HepG2 (cell line): ENCODE data around the gene PLIN5. TPM values are rescaled to one million over a fixed set of nuclear protein-coding genes. Genes with fewer than 3 reads are reported as not detected.

Experiments used
- CBX2 ChIP-seq, 2 experiments: fragments of 200-600 bp in 1 of 2; sonication (generic); formaldehyde crosslinking in 1 of 2; IDR thresholded peaks; 2 replicates each; pipeline versions ENCODE4 v1.7.0 to v1.8.1; 2018 to 2022; ENCODE audit warnings: low read depth in 2 of 2, low read length in 1 of 2, mild to moderate bottlenecking in 1 of 2, missing genetic modification reagents in 1 of 2
- NR1H2 ChIP-seq: sonication (generic); formaldehyde crosslinking; IDR thresholded peaks from 2 replicates; pipeline ENCODE4 v1.8.1; 2022; ENCODE audit warnings: low read depth, missing genetic modification reagents, borderline replicate concordance
- PAF1 ChIP-seq: IDR thresholded peaks from 2 replicates; pipeline ENCODE4 v1.6.1; 2016; ENCODE audit warnings: missing genetic modification reagents, missing compliant biosample characterization
- SMARCC2 ChIP-seq: fragments of 450-650 bp; IDR thresholded peaks from 2 replicates; pipeline ENCODE4 v1.6.1; 2017; ENCODE audit warnings: antibody characterized with exemption, mild to moderate bottlenecking
- SP5 ChIP-seq: IDR thresholded peaks from 2 replicates; pipeline ENCODE4 v1.6.1; 2016; ENCODE audit warnings: low read depth, borderline replicate concordance
- TAF1 ChIP-seq: sonication (generic); formaldehyde crosslinking; IDR thresholded peaks from 2 replicates; pipeline ENCODE4 v1.4.0; 2020; ENCODE audit warnings: missing genetic modification reagents
- ZEB1 ChIP-seq: IDR thresholded peaks from 2 replicates; pipeline ENCODE4 v1.6.1; 2012; ENCODE audit warnings: mild to moderate bottlenecking, low read depth, inconsistent platforms; ENCODE audit not compliant: insufficient replicate concordance
- ZMYM4 ChIP-seq: sonication (generic); formaldehyde crosslinking; IDR thresholded peaks from 2 replicates; pipeline ENCODE4 v1.8.1; 2023; ENCODE audit warnings: mild to moderate bottlenecking, missing genetic modification reagents
- ZNF44 ChIP-seq: sonication (generic); formaldehyde crosslinking; IDR thresholded peaks from 2 replicates; pipeline ENCODE4 v1.5.1; 2020; ENCODE audit warnings: mild to moderate bottlenecking, missing genetic modification reagents
- ZNF746 ChIP-seq: sonication (generic); formaldehyde crosslinking; IDR thresholded peaks from 2 replicates; pipeline ENCODE4 v1.8.0; 2022; ENCODE audit warnings: mild to moderate bottlenecking, missing genetic modification reagents
- ZNF782 ChIP-seq: sonication (generic); formaldehyde crosslinking; IDR thresholded peaks from 2 replicates; pipeline ENCODE4 v1.4.0; 2020; ENCODE audit warnings: missing genetic modification reagents, mild to moderate bottlenecking, borderline replicate concordance
- ZSCAN22 ChIP-seq: sonication (generic); formaldehyde crosslinking; IDR thresholded peaks from 2 replicates; pipeline ENCODE4 v1.4.0; 2020; ENCODE audit warnings: mild to moderate bottlenecking, missing genetic modification reagents
- polyA plus RNA-seq, 8 experiments: library from polyadenylated mRNA; depleted of rRNA in 3 of 8; stranded (reverse) in 7 of 8; unstranded in 1 of 8; fragments of >200 nt; fragmentation: Illumina TruSeq in 4 of 8; extraction: Trizol in 4 of 8; gene quantifications; 2 replicates each; pipeline versions ENCODE4 v1.2.1 to v1.2.3, GENCODE V29; 2011 to 2016; ENCODE audit warnings: low read depth in 4 of 8, missing spikeins in 1 of 8, mixed read lengths in 1 of 8; ENCODE audit not compliant: insufficient read depth in 1 of 8
- total RNA-seq, 5 experiments: library from RNA; depleted of rRNA; stranded (reverse); fragments of >200 nt; fragmentation: Illumina TruSeq; extraction: Trizol; gene quantifications; 2 replicates each; pipeline ENCODE4 v1.2.3, GENCODE V29; 2016; ENCODE audit warnings: low read depth in 1 of 5
- TF ChIP-seq, protein P1 (sequence below): sonication (generic); formaldehyde crosslinking; IDR thresholded peaks from 2 replicates; pipeline ENCODE4 v1.4.0; 2020; ENCODE audit warnings: missing genetic modification reagents
- TF ChIP-seq, protein P2 (sequence below), 2 experiments: sonication (generic) in 1 of 2; formaldehyde crosslinking in 1 of 2; IDR thresholded peaks; 2 replicates each; pipeline versions ENCODE4 v1.4.0 to v1.6.1; 2018 to 2020; ENCODE audit warnings: missing genetic modification reagents in 2 of 2, borderline replicate concordance in 1 of 2, low read depth in 1 of 2, mild to moderate bottlenecking in 1 of 2, missing biosample characterization in 1 of 2
- TF ChIP-seq, protein P3 (sequence below): sonication (generic); formaldehyde crosslinking; IDR thresholded peaks from 2 replicates; pipeline ENCODE4 v1.4.0; 2020; ENCODE audit warnings: mild to moderate bottlenecking, missing genetic modification reagents
- TF ChIP-seq, protein P4 (sequence below): sonication (generic); formaldehyde crosslinking; IDR thresholded peaks from 2 replicates; pipeline ENCODE4 v1.9.0; 2021; ENCODE audit warnings: missing genetic modification reagents, mild to moderate bottlenecking, borderline replicate concordance
- TF ChIP-seq, protein P5 (sequence below): sonication (generic); formaldehyde crosslinking; IDR thresholded peaks from 2 replicates; pipeline ENCODE4 v1.5.1; 2020; ENCODE audit warnings: missing genetic modification reagents, mild to moderate bottlenecking, borderline replicate concordance
- TF ChIP-seq, protein P6 (sequence below): sonication (generic); formaldehyde crosslinking; IDR thresholded peaks from 2 replicates; pipeline ENCODE4 v1.4.0; 2020; ENCODE audit warnings: missing genetic modification reagents

Gene PLIN5
- total and polyA plus RNA-seq, 2 of the 13 experiments (the other 11 are each of a cell fraction or from before 2014, with no cell fraction given) = 1.8 to 4.8 TPM

DNA sequence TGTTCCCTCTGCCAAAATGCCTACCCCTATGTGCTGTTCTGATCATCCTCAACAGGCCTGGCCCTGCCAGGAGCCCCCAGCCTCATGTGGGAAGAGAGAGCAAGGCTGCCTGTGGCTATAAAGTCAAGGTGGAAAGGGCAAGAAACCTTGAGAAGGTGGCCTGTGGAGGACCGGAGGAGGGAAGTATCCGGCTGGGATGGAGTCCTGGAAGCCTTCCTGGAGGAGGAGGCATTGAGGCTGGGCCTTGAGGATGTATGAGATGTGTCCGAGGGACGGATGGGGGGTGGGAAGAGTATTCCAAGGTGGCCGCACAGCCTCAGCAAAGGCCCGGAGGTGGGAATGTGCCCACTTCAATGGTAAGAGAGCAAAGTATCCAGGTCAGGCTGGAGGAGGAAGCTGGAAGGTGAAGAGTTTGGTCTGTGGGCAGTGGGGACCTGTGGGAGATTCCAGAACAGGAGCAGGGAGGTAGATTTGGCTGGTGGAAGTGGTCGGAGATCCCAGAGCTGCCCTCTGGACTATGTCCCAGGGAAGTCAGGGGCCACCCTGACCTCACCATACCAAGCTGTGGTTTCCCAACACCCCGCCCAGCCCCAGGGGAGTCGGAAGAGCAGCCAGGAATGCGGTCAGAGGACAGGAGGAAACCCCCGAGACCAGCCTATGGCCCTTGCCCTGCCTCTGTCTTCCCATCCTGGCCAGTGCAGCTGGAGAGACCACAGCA lies 13.7 kb downstream of the PLIN5 start (continued):
- no peak for TF ChIP-seq PAF1 (CRISPR knock-in tag)
- no peak for TF ChIP-seq ZSCAN22 (CRISPR knock-in tag)
- TF ChIP-seq, protein P1, sequence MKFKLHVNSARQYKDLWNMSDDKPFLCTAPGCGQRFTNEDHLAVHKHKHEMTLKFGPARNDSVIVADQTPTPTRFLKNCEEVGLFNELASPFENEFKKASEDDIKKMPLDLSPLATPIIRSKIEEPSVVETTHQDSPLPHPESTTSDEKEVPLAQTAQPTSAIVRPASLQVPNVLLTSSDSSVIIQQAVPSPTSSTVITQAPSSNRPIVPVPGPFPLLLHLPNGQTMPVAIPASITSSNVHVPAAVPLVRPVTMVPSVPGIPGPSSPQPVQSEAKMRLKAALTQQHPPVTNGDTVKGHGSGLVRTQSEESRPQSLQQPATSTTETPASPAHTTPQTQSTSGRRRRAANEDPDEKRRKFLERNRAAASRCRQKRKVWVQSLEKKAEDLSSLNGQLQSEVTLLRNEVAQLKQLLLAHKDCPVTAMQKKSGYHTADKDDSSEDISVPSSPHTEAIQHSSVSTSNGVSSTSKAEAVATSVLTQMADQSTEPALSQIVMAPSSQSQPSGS = no peak
- no peak for TF ChIP-seq ZNF782 (CRISPR knock-in tag)
- TF ChIP-seq CBX2 (IDR thresholded peaks at IDR 0.05; ENCODE audit: low read depth, low read length) = no peak
- TF ChIP-seq CBX2 (CRISPR knock-in tag; IDR thresholded peaks at IDR 0.05; ENCODE audit: low read depth) = no peak
- no peak for TF ChIP-seq NR1H2
- TF ChIP-seq, protein P2, sequence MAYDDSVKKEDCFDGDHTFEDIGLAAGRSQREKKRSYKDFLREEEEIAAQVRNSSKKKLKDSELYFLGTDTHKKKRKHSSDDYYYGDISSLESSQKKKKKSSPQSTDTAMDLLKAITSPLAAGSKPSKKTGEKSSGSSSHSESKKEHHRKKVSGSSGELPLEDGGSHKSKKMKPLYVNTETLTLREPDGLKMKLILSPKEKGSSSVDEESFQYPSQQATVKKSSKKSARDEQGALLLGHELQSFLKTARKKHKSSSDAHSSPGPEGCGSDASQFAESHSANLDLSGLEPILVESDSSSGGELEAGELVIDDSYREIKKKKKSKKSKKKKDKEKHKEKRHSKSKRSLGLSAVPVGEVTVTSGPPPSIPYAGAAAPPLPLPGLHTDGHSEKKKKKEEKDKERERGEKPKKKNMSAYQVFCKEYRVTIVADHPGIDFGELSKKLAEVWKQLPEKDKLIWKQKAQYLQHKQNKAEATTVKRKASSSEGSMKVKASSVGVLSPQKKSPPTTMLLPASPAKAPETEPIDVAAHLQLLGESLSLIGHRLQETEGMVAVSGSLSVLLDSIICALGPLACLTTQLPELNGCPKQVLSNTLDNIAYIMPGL (CRISPR knock-in tag; IDR thresholded peaks at IDR 0.05; ENCODE audit: borderline replicate concordance in 1 of 2, low read depth in 1 of 2) = 0 out of 4 replicates have a peak, but pooled peaks of 1 of the 2 experiments have one; percentile 26
- TF ChIP-seq, protein P3, sequence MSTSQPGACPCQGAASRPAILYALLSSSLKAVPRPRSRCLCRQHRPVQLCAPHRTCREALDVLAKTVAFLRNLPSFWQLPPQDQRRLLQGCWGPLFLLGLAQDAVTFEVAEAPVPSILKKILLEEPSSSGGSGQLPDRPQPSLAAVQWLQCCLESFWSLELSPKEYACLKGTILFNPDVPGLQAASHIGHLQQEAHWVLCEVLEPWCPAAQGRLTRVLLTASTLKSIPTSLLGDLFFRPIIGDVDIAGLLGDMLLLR = no peak
- TF ChIP-seq, protein P4, sequence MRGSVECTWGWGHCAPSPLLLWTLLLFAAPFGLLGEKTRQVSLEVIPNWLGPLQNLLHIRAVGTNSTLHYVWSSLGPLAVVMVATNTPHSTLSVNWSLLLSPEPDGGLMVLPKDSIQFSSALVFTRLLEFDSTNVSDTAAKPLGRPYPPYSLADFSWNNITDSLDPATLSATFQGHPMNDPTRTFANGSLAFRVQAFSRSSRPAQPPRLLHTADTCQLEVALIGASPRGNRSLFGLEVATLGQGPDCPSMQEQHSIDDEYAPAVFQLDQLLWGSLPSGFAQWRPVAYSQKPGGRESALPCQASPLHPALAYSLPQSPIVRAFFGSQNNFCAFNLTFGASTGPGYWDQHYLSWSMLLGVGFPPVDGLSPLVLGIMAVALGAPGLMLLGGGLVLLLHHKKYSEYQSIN = no peak
- 0 out of 2 replicates have a peak, but pooled peaks have one; percentile 24 for TF ChIP-seq SP5
- TF ChIP-seq TAF1 (CRISPR knock-in tag) = no peak
- TF ChIP-seq ZMYM4 (CRISPR knock-in tag) = no peak
- TF ChIP-seq, protein P5, sequence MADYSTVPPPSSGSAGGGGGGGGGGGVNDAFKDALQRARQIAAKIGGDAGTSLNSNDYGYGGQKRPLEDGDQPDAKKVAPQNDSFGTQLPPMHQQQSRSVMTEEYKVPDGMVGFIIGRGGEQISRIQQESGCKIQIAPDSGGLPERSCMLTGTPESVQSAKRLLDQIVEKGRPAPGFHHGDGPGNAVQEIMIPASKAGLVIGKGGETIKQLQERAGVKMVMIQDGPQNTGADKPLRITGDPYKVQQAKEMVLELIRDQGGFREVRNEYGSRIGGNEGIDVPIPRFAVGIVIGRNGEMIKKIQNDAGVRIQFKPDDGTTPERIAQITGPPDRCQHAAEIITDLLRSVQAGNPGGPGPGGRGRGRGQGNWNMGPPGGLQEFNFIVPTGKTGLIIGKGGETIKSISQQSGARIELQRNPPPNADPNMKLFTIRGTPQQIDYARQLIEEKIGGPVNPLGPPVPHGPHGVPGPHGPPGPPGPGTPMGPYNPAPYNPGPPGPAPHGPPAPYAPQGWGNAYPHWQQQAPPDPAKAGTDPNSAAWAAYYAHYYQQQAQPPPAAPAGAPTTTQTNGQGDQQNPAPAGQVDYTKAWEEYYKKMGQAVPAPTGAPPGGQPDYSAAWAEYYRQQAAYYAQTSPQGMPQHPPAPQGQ (CRISPR knock-in tag) = no peak
- TF ChIP-seq, protein P6, sequence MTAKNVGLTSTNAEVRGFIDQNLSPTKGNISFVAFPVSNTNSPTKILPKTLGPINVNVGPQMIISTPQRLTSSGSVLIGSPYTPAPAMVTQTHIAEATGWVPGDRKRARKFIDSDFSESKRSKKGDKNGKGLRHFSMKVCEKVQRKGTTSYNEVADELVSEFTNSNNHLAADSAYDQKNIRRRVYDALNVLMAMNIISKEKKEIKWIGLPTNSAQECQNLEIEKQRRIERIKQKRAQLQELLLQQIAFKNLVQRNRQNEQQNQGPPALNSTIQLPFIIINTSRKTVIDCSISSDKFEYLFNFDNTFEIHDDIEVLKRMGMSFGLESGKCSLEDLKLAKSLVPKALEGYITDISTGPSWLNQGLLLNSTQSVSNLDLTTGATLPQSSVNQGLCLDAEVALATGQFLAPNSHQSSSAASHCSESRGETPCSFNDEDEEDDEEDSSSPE (CRISPR knock-in tag) = no peak
- no peak for TF ChIP-seq ZNF746 (CRISPR knock-in tag)
- no peak for TF ChIP-seq ZEB1
- no peak for TF ChIP-seq ZNF44
- TF ChIP-seq SMARCC2 = no peak
